Stimulated activated CD4-positive, alpha-beta T cell treated with anti-CD3 and anti-CD28 coated beads, Interleukin-1b, Interleukin-23, amount 100 ng/mL, for 24 hours (primary cell): ENCODE data around the gene CEMP1.
"Not testable (repeated sequence)": the region's sequence is repeated elsewhere in the genome, so short reads cannot be mapped to it uniquely, and the experiment has no call there.

ENCODE experiments used
- DNase-seq, 4 experiments: peaks; one replicate each; pipeline ENCODE4 v3.0.0-alpha.2; 2020; ENCODE audit warnings: low read depth in 4 of 4, low spot score in 1 of 4

CEMP1 gene

GRCh38 chr16:2537451-2538379 lies 6.5 kb upstream of the CEMP1 start, which contains the start of gene PDPK1:
Gene PDPK1 (plus strand): TSS chr16:2538021. CDS start chr16:2538113, 92 bp downstream.
- peak; percentile 71 to 89 (median 84) for DNase-seq

DNA sequence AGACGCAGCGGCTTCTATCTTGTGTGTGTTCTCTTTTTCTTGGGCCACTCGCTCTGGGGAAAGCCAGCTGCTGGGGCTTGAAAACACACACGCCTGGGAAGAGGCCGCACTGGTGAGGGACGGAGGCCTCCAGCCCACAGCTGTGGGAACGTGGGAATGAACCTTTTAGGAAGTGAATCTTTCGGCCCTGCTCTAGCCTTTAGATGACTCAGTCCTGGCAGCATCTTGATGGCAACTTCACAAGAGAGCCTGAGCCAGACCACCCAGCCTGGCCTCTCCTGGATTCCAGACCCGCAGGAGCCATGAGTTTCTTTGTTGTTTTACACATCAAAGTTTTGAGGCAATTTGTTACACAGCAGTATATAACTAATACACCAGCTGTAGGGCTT lies 4.4 kb upstream of the CEMP1 start:
- DNase-seq, result no peak

GRCh38 chr16:2534335-2534734 lies 3.1 kb upstream of the CEMP1 start:
- DNase-seq, result not testable (repeated sequence)

GRCh38 chr16:2533912-2534311 lies 2.7 kb upstream of the CEMP1 start:
- no peak for DNase-seq

- not testable (repeated sequence) for DNase-seq
Observed at GRCh38 chr16:2533142-2533755, 2.0 kb upstream of the CEMP1 start.

DNA sequence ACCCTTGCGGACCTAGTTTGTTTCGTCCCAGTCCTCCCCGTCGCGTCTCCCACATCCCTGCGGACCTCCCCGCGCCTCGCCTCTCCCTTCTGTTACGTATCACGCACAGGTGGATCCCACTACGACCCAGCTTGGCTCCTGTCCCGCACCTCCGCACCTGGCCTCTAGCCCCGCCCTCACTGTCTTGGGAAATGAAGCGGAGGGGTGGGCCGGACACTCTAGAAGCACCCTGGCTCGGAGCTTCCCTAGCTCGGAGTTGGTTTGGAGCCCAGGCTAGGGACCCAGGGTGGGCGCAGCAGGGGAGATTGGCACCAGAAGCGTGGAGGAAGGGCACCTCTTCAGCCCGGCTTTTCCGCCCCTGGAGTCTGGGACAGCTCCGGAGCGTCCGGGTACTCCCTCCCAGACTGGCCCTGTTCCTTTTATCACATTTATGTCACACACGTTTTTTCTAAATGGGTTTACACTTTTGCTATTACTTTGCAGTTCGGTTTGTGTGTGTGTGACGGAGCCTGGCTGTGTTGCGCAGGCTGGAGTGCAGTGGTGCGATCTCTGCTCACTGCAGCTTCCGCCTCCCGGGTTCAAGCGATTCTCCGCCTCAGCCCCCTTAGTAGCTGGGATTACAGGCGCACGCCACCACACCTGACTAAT lies 1.4 kb upstream of the CEMP1 start:
- peak in 2 of 4 experiments; percentile 39 to 45 for DNase-seq

DNA sequence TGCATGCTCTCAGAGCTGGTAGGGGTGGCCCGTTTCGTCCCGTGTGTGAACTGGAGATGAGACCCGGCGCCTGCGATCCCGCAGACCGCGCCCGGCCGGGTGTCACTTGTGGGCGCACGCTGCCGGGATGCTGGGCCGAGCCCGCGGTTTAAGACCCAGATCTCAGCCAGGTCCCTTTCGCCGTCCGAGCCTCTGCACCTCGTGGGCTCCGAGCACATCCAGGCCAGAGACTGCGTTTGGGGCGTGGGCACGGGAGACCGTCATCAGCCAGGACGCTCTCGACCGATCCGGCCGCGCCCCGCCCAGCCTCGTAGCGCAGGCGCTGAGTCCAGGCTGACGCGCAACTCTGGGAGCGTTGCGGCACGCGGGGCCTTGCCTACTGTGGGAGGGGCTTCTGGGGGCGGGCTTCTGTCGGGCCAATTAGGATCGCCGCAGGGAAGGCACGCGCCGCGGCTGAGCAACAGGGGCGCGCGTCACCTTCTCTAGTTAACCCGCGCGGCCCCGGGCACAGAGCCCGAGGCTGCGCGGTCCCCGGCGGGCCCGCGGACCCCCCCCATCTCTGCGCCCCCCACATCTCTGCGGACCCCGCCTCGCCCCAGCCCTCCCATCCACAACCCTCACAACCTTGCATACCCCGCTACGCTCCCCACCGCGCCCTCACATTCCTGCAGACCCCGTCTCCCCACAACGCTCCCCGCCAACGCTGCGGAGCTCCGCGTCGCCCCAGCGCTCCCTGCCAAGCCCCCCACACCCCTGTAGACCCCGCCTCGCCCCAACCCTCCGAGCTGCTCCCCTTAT lies 687 bp upstream of the CEMP1 start:
- peak; percentile 86 to 98 (median 95) for DNase-seq

DNA sequence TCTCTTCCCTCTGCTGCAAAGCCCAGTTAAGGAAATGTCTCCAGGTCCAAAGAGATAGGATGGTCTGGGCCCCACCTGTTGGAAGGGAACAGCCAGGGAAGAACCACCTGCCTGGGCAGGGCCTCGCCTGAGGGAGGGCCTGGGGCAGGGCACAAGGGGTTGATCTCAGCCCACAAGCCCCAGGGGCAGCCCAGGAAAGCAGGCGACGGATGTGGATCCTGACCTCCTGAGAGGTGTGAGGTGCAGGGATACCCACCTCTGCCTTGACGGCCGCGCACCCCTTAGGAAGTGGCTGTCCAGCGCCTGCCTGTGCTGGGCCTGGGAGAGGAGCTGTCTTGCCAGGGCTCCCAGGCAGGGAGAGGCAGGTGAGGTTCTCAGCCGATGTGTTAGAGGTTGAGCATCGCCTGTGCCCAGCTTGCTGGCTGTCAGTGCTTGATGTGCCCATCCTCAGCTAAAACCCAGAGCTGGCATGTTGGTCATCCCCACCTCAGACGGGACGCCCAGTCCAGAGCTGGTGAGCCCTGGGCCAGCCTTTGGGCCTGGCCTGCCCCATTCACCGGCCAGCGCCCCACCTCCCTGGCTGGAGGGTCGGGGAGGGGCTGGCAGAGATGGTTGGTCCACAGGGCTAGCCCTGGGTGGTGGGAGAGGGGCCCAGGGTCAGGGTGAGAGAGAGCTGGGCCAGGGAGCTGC lies 434 bp downstream of the CEMP1 start:
- no peak for DNase-seq

GRCh38 chr16:2529961-2530628 lies 1.1 kb downstream of the CEMP1 start:
- no peak for DNase-seq

DNA sequence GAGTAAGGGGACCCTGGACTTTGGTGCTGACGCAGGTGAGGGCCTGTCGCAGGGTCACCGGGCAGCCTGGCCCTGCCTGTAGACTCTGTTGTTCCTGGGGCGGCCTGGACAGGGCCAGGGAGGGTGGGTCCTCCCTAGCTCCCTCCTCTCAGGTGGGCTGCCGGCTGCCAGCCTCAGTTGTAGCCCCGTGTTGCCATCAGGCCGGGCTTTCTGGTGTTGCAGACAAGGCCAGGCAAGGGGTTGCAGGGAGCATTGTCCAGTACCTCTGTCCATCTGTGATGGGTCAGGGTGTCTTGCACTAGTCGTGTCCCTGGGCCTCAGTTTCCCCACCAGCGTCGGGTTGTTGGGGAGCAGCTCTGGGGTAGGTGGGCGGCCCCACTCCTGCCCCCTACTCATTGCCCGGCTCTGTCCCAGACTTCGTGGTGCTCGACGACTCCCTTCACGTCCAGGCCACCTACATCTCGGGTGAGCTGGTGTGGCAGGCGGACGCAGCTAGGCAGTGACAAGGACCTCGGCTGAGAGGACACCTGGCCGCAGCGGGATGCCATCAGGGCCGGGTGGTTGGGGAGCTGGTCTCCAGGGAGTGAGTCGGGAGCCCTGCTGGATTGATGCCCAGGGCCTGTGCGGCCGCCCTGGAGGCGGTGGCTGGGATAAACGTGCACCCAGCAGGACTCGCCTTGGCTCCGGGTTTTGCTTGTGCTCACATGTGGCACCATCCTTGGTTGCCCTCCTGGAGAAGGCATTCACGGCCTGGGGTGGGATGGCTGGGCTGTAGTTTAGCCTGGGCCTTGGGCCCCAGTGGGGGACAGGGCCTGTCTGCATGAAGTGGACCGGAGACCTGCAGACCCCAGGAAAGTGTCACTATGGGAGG lies 1.9 kb downstream of the CEMP1 start:
- DNase-seq, result no peak

DNA sequence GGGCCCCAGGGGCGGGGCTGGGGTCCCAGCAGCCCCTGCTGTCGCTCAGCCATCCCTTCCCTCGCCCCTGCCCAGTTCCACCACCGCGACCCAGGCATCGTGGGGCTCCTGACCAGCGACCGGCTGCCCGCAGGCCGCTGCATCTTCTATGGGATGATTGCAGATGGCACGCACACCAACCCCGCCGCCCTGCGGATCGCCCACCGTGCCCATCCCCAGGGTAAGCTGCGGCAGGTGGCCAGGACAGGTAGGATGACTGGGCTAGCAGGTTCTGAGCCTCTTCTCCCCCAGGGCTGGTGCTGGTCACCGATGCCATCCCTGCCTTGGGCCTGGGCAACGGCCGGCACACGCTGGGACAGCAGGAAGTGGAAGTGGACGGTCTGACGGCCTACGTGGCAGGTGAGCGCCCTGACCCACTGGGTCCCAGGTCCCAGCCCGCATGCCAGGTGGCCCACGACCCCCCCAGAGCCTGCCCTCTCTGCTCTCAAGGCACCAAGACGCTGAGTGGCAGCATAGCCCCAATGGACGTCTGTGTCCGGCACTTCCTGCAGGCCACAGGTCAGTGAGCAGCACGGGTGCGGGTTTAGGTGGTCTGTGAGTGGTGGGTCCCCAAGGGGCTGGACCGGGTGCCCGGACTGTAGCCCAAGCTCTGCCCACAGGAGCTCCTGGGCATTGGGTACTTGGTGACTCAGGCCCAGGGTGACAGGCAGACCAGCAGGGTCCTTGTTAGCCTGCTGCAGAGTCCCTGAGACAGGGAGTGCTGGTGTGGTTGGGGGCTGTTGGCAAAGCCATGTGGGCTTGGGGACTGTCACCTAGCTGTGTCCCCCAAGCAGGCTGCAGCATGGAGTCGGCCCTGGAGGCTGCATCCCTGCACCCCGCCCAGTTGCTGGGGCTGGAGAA lies 2.8 kb downstream of the CEMP1 start:
- DNase-seq, result no peak

GRCh38 chr16:2527784-2528100 lies 3.5 kb downstream of the CEMP1 start:
- no peak for DNase-seq

DNA sequence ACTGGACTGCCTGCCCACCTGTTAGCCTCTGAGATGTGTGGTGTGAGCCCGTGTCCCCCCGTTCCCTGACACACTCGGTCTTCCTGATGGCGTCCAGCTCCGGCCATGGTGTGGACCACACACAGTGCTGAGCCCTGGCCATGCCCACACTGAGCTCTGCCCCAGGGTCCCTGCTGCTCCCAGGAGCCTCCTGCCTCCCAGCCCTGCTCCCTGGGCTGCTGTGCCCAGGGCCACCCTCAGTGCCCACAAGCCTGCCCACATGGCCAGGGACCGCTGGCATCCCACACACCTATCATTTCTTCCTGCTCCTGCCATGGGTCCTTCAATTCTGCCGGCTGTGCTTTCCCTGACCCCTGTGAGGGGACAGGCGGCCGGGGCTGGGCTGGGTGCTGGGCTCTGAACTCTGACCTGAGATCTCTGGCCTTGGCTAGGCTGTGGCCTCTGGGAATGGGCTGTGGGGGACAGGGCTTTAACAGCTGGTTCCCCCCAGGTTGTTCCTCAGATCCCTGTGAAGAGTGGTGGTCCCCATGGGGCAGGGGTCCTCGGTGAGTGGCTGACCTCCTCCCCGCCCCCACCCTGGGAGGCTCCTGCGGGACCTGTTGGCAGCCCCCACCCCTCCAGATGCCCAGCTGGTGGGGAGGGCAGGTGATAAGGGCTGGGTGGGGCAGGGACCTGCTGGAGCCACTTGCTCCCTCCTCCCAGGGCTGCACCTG lies 4.0 kb downstream of the CEMP1 start:
- no peak for DNase-seq

GRCh38 chr16:2526135-2526534 lies 5.1 kb downstream of the CEMP1 start:
- no peak for DNase-seq

GRCh38 chr16:2524339-2524938 lies 6.8 kb downstream of the CEMP1 start:
- DNase-seq, result no peak

DNA sequence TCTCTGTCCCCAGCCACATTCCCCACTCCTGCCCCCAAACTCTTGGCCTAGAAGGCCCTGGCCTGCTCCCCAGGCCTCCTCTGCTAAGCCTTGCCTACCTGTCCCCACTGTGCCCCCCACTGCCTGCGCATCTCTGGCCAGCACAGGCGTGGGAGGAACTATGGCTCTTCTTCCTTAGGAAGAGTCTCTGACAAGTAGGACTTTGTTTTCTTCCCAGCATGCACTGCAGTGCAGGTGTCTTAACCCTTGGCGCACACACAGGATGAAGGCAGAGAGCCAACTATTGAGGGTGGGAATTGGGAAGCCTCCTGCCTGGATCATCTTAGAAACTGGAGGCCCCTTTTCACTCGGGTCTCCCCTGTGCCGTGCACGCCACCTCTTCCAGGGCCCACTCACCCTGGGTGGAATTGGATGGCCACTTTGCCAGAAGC lies 7.4 kb downstream of the CEMP1 start:
- DNase-seq, result no peak
